COR-L47 (cell line): Measurements from ENCODE around the gene HEPH.
"Not testable (repeated sequence)": the region's sequence is repeated elsewhere in the genome, so short reads cannot be mapped to it uniquely, and the experiment has no call there.

Experiments used
- DNase-seq: peaks from one replicate; lab custom pipeline; 2025; lab: John Stamatoyannopoulos, UW

HEPH gene

GRCh38 chrX:66163849-66164411 is at the start of gene HEPH:
Gene HEPH, plus strand, starts transcription at chrX:66164247. Its CDS starts 6,324 bp downstream, at chrX:66170571.
- DNase-seq, result no peak

DNA sequence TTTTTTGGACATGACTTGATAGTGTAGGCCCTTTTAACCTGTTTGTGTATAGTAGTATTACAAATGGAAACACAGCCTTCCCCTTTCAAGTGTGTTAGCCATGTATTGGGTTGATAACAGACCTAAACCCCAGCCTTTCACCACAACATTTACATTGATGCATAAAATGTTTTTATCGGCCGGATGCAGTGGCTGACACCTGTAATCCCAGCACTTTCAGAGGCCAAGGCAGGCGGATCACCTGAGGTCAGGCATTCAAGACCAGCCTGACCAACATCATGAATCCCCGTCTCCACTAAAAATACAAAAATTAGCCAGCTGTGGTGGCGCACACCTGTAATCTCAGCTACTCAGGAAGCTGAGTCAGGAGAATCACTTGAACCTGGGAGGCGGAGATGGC is 45.3 kb upstream of the HEPH start:
- DNase-seq, result not testable (repeated sequence)

DNA sequence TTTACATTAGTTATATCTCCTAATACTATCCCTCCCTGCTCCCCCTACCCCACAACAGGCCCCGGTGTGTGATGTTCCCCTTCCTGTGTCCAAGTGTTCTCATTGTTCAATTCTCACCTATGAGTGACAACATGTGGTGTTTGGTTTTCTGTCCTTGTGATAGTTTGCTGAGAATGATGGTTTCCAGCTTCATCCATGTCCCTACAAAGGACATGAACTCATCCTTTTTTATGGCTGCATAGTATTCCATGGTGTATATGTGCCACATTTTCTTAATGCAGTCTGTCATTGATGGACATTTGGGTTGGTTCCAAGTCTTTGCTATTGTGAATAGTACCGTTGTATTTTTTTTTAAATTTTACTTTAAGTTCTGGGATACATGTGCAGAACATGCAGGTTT is 42.7 kb upstream of the HEPH start:
- DNase-seq, result not testable (repeated sequence)

GRCh38 chrX:66126662-66127061 is 37.4 kb upstream of the HEPH start:
- DNase-seq, result no peak

GRCh38 chrX:66130469-66130868 is 33.6 kb upstream of the HEPH start:
- DNase-seq, result no peak

DNA sequence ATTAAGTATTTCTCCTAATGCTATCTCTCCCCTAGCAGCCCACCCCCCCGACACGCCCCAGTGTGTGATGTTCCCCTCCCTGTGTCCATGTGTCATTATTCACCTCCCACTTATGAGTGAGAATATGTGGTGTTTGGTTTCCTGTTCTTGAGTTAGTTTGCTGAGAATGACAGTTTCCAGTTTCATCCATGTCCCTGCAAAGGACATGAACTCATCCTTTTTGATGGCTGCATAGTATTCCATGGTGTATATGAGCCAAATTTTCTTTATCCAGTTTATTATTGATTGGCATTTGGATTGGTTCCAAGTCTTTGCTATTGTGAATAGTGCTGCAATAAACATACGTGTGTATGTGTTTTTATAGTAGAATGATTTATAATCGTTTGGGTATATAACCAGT is 28.8 kb upstream of the HEPH start:
- not testable (repeated sequence) for DNase-seq

- DNase-seq, result no peak
Measured at GRCh38 chrX:66142351-66142750, 21.7 kb upstream of the HEPH start.

DNA sequence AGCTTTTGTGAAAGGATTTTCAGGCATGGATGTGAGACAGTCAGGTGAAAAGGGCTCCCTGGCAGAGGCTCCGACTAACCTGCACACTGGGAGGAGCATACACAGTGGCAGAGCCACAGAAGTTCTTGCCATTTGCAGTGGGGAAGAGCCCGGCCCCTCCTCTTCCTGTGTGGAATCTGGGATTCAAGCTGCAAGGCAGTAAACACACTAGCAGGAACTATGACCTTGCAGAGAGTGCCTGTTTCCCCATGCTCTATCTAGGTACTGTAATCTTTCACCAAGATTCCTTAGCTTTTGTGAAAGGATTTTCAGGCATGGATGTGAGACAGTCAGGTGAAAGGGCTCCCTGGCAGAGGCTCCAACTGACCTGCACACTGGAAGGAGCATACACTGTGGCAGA is 19.8 kb upstream of the HEPH start:
- no peak for DNase-seq

GRCh38 chrX:66149519-66149918 is 14.5 kb upstream of the HEPH start:
- DNase-seq, result no peak

GRCh38 chrX:66150163-66150562 is 13.9 kb upstream of the HEPH start:
- DNase-seq, result no peak

DNA sequence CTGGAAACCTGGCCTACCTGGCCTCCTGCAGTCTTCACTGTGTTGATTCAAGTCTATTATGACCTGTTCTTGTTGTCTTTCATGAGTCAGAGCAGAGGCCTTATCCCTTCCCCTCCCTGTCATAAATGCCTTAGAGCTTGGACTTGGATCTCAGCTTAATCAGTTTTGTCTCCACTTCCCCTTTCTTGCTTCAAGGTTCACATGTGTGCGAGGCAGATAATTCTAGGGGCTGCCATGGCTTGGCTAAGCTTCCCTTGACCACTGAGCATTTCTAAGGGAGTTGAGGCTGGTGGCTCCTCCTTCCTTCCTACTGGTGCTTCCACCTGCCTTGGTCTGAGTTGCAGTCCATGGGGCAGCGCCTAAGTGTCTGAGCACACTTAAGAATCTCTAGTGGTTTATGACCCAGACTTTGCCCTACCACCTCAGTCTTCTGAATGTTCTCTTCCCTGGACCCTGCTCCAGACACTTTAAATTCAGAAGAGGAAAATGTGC is 1.7 kb upstream of the HEPH start:
- no peak for DNase-seq

GRCh38 chrX:66163447-66163846 is 600 bp upstream of the HEPH start:
- DNase-seq, result no peak

- no peak for DNase-seq
Measured at GRCh38 chrX:66164470-66164869, 423 bp downstream of the HEPH start.

- DNase-seq, result no peak
Measured at GRCh38 chrX:66164931-66165330, 884 bp downstream of the HEPH start.

DNA sequence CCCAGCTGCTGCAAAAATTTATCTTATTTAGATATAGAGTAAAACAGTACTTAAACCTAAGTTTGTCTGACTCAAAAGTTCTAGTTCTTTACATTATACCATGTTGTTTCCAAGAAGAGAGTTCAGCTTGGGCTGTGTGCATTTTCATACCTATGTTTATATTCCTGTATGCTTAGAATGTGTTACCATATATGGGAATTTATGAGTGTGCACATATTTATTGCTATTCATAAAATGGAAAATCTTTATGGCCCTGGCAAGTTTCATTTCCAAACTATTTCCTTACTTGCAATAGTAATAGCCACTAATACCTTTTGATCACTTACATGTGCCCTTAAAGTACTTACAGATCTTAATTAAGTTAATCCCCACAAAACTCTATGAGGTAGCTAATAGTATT is 2.6 kb downstream of the HEPH start:
- DNase-seq, result no peak

GRCh38 chrX:66167431-66167830 is 3.4 kb downstream of the HEPH start:
- no peak for DNase-seq

DNA sequence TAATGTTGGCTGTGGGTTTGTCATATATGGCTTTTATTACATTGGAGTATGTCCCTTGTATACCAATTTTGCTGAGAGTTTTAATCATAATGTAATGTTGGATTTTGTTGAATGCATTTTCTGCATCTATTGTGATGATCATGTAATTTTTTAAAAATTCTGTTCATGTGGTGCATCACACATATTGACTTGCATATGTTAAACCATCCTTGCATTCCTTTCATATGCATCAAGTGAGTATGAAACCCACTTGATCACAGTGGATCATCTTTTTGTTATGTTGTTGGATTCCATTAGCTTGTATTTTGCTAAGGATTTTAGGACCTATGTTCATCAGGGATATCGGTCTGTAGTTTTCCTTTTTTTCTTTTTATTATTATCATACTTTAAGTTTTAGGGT is 12.1 kb downstream of the HEPH start:
- no peak for DNase-seq

- DNase-seq, result no peak
Measured at GRCh38 chrX:66191563-66191962, 27.5 kb downstream of the HEPH start.

- no peak for DNase-seq
Measured at GRCh38 chrX:66193821-66194220, 29.8 kb downstream of the HEPH start.

DNA sequence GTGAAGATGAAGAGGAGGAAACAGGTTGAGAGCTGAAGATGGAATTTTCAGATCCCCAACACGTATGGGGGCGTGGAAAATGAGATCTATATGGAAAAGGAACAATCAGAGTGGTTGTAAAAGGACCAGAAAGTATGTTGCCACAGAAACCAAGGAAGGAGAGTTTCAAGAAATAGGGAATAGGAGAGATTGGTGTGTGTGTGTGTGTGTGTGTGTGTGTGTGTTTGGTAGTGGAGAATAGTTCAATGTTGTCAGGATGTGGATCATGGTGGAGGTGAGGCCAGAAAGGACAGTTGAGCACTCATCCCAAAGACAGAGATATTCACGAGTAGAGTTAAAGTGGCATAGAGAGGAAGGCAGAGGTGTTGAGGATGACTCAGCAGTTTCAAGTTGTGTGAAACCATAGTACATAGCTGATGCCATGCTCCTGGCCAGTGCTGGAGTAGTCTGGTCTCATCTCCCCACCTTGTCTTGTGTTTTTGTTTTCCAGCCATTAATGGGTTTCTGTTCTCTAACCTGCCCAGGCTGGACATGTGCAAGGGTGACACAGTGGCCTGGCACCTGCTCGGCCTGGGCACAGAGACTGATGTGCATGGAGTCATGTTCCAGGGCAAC is 36.1 kb downstream of the HEPH start:
- DNase-seq, result no peak

GRCh38 chrX:66200855-66201795 is 37.1 kb downstream of the HEPH start:
- no peak for DNase-seq

DNA sequence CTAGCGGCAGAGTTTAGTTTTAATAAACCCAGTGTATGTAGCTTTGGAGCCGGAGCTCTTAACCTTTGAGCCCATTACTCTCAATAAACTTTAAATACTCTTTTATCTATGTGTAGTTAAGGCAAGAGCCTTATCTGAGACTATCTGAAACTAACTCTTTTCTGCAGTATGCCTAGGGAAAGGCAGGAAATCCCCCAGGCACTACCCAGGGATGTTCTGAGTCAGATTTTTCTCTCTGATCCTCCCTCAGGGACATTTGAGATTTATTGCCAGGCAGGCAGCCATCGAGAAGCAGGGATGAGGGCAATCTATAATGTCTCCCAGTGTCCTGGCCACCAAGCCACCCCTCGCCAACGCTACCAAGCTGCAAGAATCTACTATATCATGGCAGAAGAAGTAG is 39.1 kb downstream of the HEPH start:
- no peak for DNase-seq

DNA sequence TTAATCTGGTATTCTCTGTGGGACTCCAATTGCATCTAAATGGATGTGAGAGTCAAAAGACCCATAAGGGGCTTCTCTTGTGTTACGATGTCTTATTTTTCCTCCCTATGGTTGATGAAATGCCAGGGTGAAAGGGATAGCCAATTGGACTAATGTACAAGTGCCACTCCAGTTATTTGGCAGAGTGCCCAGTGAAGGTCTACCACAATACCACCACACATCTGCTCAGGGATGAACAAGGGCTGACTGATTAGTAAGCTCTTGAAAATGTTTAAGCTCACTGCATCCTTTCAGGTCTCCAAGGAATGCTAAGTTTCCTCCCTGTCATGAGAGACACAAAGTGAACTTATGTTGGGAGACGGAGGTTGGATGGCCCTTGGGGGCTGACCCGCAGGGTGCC is 57.8 kb downstream of the HEPH start:
- no peak for DNase-seq
